Muscle of back (tissue), 11 donors: ENCODE results near the gene PRPH. TPM values are rescaled to one million over a fixed set of nuclear protein-coding genes. Genes with fewer than 3 reads are reported as not detected.
A peak's percentile ranks its signal among the peaks of the same experiment; 100 is the strongest.

Experiments used
- DNase-seq, 3 donors: peaks; one replicate each; pipeline versions ENCODE4 v3.0.0 to v3.0.0-alpha.2; 2013
- polyA plus RNA-seq, 10 donors: library from polyadenylated mRNA; unstranded; fragments of 120-200 nt; gene quantifications; one replicate each; pipeline ENCODE4 v1.2.1, GENCODE V29; 2013; ENCODE audit not compliant: insufficient read length in 10 of 10

The PRPH gene
- polyA plus RNA-seq, 10 donors = 1.2 to 2.8 (median 1.4) TPM

GRCh38 chr12:49345825-49346658 lies 51.1 kb downstream of the PRPH start:
- DNase-seq = peak in 1 of 3 donors; percentile 37

- DNase-seq = peak in 1 of 3 donors; percentile 56
Observed at GRCh38 chr12:49346659-49347310, 51.8 kb downstream of the PRPH start, which contains the start of gene DNAJC22. Gene DNAJC22, plus strand, starts transcription at chr12:49346888. Its CDS starts 1,985 bp downstream, at chr12:49348873.

DNA sequence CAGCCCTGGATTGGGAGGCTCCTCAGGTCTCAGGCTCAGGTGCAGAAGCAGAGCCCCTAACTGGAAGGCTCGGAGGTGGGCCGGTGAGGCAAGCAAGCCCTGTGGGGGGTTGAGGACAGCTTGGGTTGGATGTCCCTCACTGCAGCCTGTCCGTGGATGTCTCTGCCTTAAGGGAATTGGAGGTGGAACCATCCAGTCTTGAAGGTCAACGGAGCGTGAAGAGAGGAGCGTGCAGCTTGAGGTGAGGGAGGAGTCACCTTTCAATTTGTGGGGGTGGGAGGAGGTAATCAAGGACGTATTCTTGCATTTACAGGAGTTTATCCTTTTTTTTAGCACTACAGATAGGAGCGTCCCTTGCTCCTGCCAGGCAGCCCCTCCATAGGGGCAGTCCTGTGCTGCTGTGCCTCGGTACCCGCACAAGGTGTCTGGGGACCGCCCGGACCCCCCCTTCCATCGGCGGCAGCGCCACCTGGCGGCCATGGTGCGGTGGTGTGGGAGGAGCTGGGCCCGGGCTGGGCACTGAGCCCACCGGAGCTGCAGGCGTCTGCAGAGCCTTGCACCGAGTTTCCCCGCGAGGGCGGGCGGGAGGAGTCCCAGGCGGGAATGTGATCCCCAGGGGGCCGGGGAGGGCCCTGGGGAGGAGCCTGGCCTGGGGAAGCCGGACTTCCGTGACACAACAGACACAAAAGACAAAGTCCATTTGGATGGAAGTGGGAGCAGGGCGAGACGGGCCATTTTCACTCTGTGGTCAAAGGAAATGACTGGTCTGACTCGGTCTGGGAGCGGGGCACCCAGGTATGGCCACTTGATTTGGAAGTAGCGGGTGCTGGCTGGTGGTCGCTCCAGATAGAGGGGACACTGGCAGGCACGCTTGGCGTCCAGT lies 52.6 kb downstream of the PRPH start:
- peak; percentile 49 to 81 (median 65) for DNase-seq

Other genes starting within 250 kb of the PRPH start
- gene KMT2D, start 234.4 kb upstream of the PRPH start, polyA plus RNA-seq = 10 to 100 TPM; 33.3 to 49.6 (median 39.5) TPM
- 1 to 10 TPM in 8 of 10 donors, under 1 TPM in 2; 0.93 to 2.6 (median 1.3) TPM for gene RHEBL1, start 225.2 kb upstream of the PRPH start, polyA plus RNA-seq
- gene DHH, start 200.3 kb upstream of the PRPH start, polyA plus RNA-seq = 1 to 10 TPM in 2 of 10 donors, under 1 TPM in 8; 0.48 to 1.2 (median 0.82) TPM
- gene LMBR1L, start 184.3 kb upstream of the PRPH start, polyA plus RNA-seq = 10 to 100 TPM; 30.8 to 77.7 (median 36.1) TPM
- 1,000 to 10,000 TPM in 6 of 10 donors, 100 to 1,000 TPM in 4; 671 to 1,330 (median 1,024) TPM for gene TUBA1B, start 163.8 kb upstream of the PRPH start, polyA plus RNA-seq
- gene TUBA1A, start 106.1 kb upstream of the PRPH start, polyA plus RNA-seq = 100 to 1,000 TPM; 670 to 846 (median 768) TPM
- 100 to 1,000 TPM in 1 of 10 donors, 10 to 100 TPM in 9; 47.3 to 127 (median 74.2) TPM for gene TUBA1C, start 30.1 kb upstream of the PRPH start, polyA plus RNA-seq
- 10 to 100 TPM in 6 of 10 donors, 1 to 10 TPM in 4; 8.2 to 22.0 (median 11.0) TPM for gene TROAP, start 28.1 kb downstream of the PRPH start, polyA plus RNA-seq
- gene C1QL4, start 42.0 kb downstream of the PRPH start, polyA plus RNA-seq = under 1 TPM in 1 of 10 donors, not detected in 9; 0.10 TPM
- under 1 TPM in 8 of 10 donors, not detected in 2; 0.03 to 0.24 (median 0.16) TPM for gene DNAJC22, start 51.7 kb downstream of the PRPH start, polyA plus RNA-seq
- 10 to 100 TPM; 23.0 to 37.0 (median 28.1) TPM for gene SPATS2, start 72.3 kb downstream of the PRPH start, polyA plus RNA-seq
- 1 to 10 TPM in 9 of 10 donors, under 1 TPM in 1; 0.63 to 2.7 (median 1.4) TPM for gene KCNH3, start 243.9 kb downstream of the PRPH start, polyA plus RNA-seq